Tibial nerve (tissue), 4 donors: ENCODE measurements around the gene CTNNB1. TPM values are rescaled to one million over a fixed set of nuclear protein-coding genes. Genes with fewer than 3 reads are reported as not detected.
A peak's percentile ranks its signal among the peaks of the same experiment; 100 is the strongest.

ENCODE experiments used
- DNase-seq, 2 donors: peaks; one replicate each; pipeline ENCODE4 v3.0.0-alpha.2; 2019; ENCODE audit warnings: low spot score in 2 of 2
- H3K27ac ChIP-seq, 4 donors: fragments of 200-600 bp; sonication (generic) in 3 of 4; one replicate each; pipeline ENCODE4 v1.5.1; 2017 to 2019; ENCODE audit warnings: mild to moderate bottlenecking in 1 of 4
- H3K27me3 ChIP-seq, 2 donors: fragments of 200-600 bp; sonication (generic) in 1 of 2; one replicate each; pipeline versions ENCODE4 v1.5.1 to v1.6.0; 2017 to 2019
- H3K36me3 ChIP-seq, 3 donors: fragments of 200-600 bp; sonication (generic); one replicate each; pipeline ENCODE4 v1.5.1; 2018 to 2019
- H3K4me1 ChIP-seq, 4 donors: fragments of 200-600 bp; sonication (generic) in 3 of 4; one replicate each; pipeline ENCODE4 v1.5.1; 2017 to 2019
- H3K4me3 ChIP-seq, 4 donors: fragments of 200-600 bp; sonication (generic) in 3 of 4; one replicate each; pipeline ENCODE4 v1.5.1; 2017 to 2019; ENCODE audit warnings: mild to moderate bottlenecking in 1 of 4, moderate library complexity in 1 of 4
- H3K9me3 ChIP-seq, 4 donors: fragments of 200-600 bp; sonication (generic) in 3 of 4; one replicate each; pipeline ENCODE4 v1.5.1; 2017 to 2019
- CTCF ChIP-seq, 5 experiments: fragments of 200-600 bp in 3 of 5; fragments of 450-650 bp in 2 of 5; sonication (generic) in 3 of 5; IDR thresholded peaks; one replicate each; pipeline ENCODE4 v1.5.1; 2016 to 2019; ENCODE audit warnings: antibody characterized with exemption in 5 of 5, mild to moderate bottlenecking in 3 of 5, moderate library complexity in 2 of 5
- EP300 ChIP-seq, 2 donors: sonication (generic); formaldehyde crosslinking; IDR thresholded peaks; one replicate each; pipeline ENCODE4 v1.6.1; 2017; ENCODE audit warnings: antibody characterized with exemption in 2 of 2, mild to moderate bottlenecking in 1 of 2
- POLR2A ChIP-seq, 2 donors: fragments of 450-650 bp; IDR thresholded peaks; one replicate each; pipeline ENCODE4 v1.6.1; 2017; ENCODE audit warnings: antibody characterized with exemption in 2 of 2, mild to moderate bottlenecking in 2 of 2, moderate library complexity in 2 of 2
- WGBS, 2 donors: methylation state at CpG; one replicate each; pipeline ENCODE4 v1.1.5; 2018; 5-methylcytosine and 5-hydroxymethylcytosine counted together
- total RNA-seq, 4 donors: library from RNA; depleted of rRNA; stranded (reverse); fragments of >200 nt; gene quantifications; one replicate each; pipeline ENCODE4 v1.1.0, GENCODE V29; 2016

The CTNNB1 gene
- 100 to 1,000 TPM; 411 to 548 (median 505) TPM for total RNA-seq

DNA sequence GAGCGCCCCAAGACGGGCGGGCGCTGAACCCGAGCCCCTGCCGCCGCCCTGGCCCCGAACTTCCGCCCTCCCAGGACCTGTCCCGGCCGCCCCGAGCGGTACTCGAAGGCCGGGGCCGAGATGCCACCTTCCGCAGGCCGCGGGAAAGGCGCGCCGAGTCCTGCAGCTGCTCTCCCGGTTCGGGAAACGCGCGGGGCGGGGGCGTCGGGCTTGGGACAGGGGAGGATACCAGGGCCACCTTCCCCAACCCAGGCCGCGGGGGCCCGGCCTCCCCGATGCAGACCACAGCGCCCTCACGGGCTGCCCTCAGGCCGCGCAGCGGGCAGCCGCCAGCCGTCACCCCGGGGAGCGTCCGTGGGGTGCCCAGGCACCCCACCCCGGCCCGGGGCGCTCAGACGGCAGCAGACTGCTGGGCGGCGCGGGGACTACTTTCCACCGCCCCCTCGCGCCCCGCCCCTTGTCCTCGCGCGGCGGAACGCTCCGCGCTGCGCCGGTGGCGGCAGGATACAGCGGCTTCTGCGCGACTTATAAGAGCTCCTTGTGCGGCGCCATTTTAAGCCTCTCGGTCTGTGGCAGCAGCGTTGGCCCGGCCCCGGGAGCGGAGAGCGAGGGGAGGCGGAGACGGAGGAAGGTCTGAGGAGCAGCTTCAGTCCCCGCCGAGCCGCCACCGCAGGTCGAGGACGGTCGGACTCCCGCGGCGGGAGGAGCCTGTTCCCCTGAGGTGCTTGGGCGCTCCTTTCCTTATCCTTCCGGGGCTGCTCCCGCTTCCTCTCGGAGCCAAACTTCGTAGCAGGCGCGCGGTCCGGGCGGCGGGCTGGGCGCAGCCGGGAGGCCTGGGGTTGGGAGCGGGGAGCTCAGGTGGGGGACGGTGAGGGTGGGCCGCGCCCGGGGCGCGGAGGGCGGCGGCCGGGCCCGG, at the start of gene CTNNB1:
TSS of gene CTNNB1 (plus strand) at position 556 of the 916 bp plus-strand sequence. CDS start 24,564 bp downstream, outside the sequence.
- H3K27ac ChIP-seq = peak within 1 kb of the TSS; percentile 95 to 99 (median 98)
- peaks cover 0 to 28% (median 16%) of the 10 kb centered on the region in 4 donors for H3K4me1 ChIP-seq
- no peaks in the 10 kb centered on the region for H3K36me3 ChIP-seq
- 0% methylated on average over 3 to 69 of the region's 112 CpGs for WGBS, 2 donors
- peak within 1 kb of the TSS; percentile 68 to 98 (median 92) for H3K4me3 ChIP-seq
- peak; percentile 95 to 97 for TF ChIP-seq POLR2A (IDR thresholded peaks at IDR 0.05)
- TF ChIP-seq EP300 (IDR thresholded peaks at IDR 0.05) = peak; percentile 49 to 100
- TF ChIP-seq CTCF (IDR thresholded peaks at IDR 0.05) = peak in 4 of 5 experiments; percentile 21 to 73 (median 52)
- H3K27me3 ChIP-seq = no peaks in the 10 kb centered on the region
- peak; percentile 90 to 95 for DNase-seq
- no peaks in the 10 kb centered on the region for H3K9me3 ChIP-seq

- WGBS, 2 donors = 93 to 94% methylated on average over 3 of the region's 3 CpGs
- no peak overlapping the region for H3K4me3 ChIP-seq
Observed at GRCh38 chr3:41155834-41156233, 43.5 kb upstream of the CTNNB1 start.

DNA sequence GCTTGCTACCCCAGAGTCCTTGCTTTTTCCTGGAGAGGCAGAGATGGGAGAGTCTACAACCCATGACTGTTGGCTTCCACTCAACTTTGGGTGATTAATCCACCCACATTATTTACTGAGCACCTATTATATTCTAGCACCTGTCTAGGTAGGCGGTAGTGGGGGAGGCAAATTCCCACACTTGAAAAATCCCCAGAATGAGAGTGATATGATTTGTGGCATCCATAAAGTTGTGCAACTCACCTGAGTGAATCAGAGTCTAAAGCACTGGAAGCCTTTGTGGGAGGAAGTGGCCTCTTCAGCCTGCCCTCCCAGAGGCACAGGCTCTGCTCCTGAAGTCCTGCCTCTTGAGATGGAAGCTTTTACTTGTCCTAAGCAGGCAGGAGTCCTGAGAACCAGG, 40.4 kb upstream of the CTNNB1 start:
- WGBS, 2 donors = 100% methylated on average over 1 of the region's 1 CpG
- no peak for DNase-seq
- H3K4me1 ChIP-seq = no peaks in the 10 kb centered on the region
- no peak overlapping the region for H3K4me3 ChIP-seq
- H3K27me3 ChIP-seq = no peaks in the 10 kb centered on the region
- peak overlapping the region in 1 of 4 donors; percentile 53 for H3K27ac ChIP-seq
- H3K36me3 ChIP-seq = no peaks in the 10 kb centered on the region
- TF ChIP-seq CTCF (IDR thresholded peaks at IDR 0.05) (no peak), EP300 (IDR thresholded peaks at IDR 0.05) (no peak), POLR2A (IDR thresholded peaks at IDR 0.05) (no peak)
- H3K9me3 ChIP-seq = no peaks in the 10 kb centered on the region

More at GRCh38 chr3:41155834-41156233, 43.5 kb upstream of the CTNNB1 start:
- Histone ChIP-seq H3K4me1 (no peaks in the 10 kb centered on the region), H3K36me3 (no peaks in the 10 kb centered on the region), H3K9me3 (no peaks in the 10 kb centered on the region), H3K27me3 (no peaks in the 10 kb centered on the region), H3K27ac (no peak overlapping the region)
- DNase-seq = no peak
- TF ChIP-seq CTCF (IDR thresholded peaks at IDR 0.05) (no peak), POLR2A (IDR thresholded peaks at IDR 0.05) (no peak), EP300 (IDR thresholded peaks at IDR 0.05) (no peak)

- H3K36me3 ChIP-seq = no peaks in the 10 kb centered on the region
- 84 to 93% methylated on average over 3 of the region's 3 CpGs for WGBS, 2 donors
- TF ChIP-seq EP300 (IDR thresholded peaks at IDR 0.05) = no peak
- no peak for TF ChIP-seq CTCF (IDR thresholded peaks at IDR 0.05)
- no peak for TF ChIP-seq POLR2A (IDR thresholded peaks at IDR 0.05)
- peak overlapping the region in 1 of 4 donors; percentile 53 for H3K27ac ChIP-seq
- no peaks in the 10 kb centered on the region for H3K4me1 ChIP-seq
- no peaks in the 10 kb centered on the region for H3K9me3 ChIP-seq
- DNase-seq = no peak
- H3K4me3 ChIP-seq = no peak overlapping the region
- H3K27me3 ChIP-seq = no peaks in the 10 kb centered on the region
Observed at GRCh38 chr3:41159588-41160189, 39.6 kb upstream of the CTNNB1 start.

- Histone ChIP-seq H3K27me3 (no peaks in the 10 kb centered on the region), H3K9me3 (no peaks in the 10 kb centered on the region), H3K4me3 (no peak overlapping the region), H3K4me1 (no peaks in the 10 kb centered on the region), H3K27ac (no peak overlapping the region), H3K36me3 (no peaks in the 10 kb centered on the region)
- TF ChIP-seq POLR2A (IDR thresholded peaks at IDR 0.05) (no peak), EP300 (IDR thresholded peaks at IDR 0.05) (no peak), CTCF (IDR thresholded peaks at IDR 0.05) (no peak)
- WGBS, 2 donors = 91 to 93% methylated on average over 3 of the region's 3 CpGs
- no peak for DNase-seq
Observed at GRCh38 chr3:41162541-41162940, 36.8 kb upstream of the CTNNB1 start.
